H9 (cell line): Measurements from ENCODE around the gene EPS15. TPM values are rescaled to one million over a fixed set of nuclear protein-coding genes. Genes with fewer than 3 reads are reported as not detected.

Experiments
- DNase-seq: peaks from one replicate; pipeline ENCODE4 v3.0.0-alpha.2; 2017
- H2AFZ ChIP-seq: one replicate; pipeline ENCODE4 v1.6.1; 2013; ENCODE audit warnings: mild to moderate bottlenecking, low read length, control low read depth, moderate library complexity
- H2AK5ac ChIP-seq: 2 replicates; pipeline ENCODE4 v1.6.1; 2013; ENCODE audit warnings: low read length, control low read depth, mixed read lengths; ENCODE audit not compliant: insufficient read length
- H2BK120ac ChIP-seq: one replicate; pipeline ENCODE4 v1.6.1; 2013; ENCODE audit warnings: low read depth, mild to moderate bottlenecking, low read length, control low read depth, inconsistent platforms; ENCODE audit not compliant: poor library complexity, severe bottlenecking
- H2BK12ac ChIP-seq: 2 replicates; pipeline ENCODE4 v1.6.1; 2013; ENCODE audit warnings: low read length, control low read depth, mixed read lengths, low read depth; ENCODE audit not compliant: insufficient read length
- H2BK15ac ChIP-seq: 2 replicates; pipeline ENCODE4 v1.6.1; 2013; ENCODE audit warnings: low read depth, low read length, control low read depth
- H2BK20ac ChIP-seq: one replicate; pipeline ENCODE4 v1.6.1; 2013; ENCODE audit warnings: low read depth, mild to moderate bottlenecking, low read length, control low read depth, inconsistent platforms; ENCODE audit not compliant: poor library complexity, severe bottlenecking
- H2BK5ac ChIP-seq: 2 replicates; pipeline ENCODE4 v1.6.1; 2013; ENCODE audit warnings: low read length, control low read depth, mixed read lengths; ENCODE audit not compliant: insufficient read length
- H3K14ac ChIP-seq: 2 replicates; pipeline ENCODE4 v1.6.1; 2013; ENCODE audit warnings: low read length, control low read depth; ENCODE audit not compliant: insufficient read depth
- H3K18ac ChIP-seq: 2 replicates; pipeline ENCODE4 v1.6.1; 2013; ENCODE audit warnings: low read depth, mild to moderate bottlenecking, mixed read lengths, low read length, control low read depth; ENCODE audit not compliant: insufficient read length
- H3K23ac ChIP-seq: 2 replicates; pipeline ENCODE4 v1.6.1; 2013; ENCODE audit warnings: low read length, control low read depth, mixed read lengths, low read depth; ENCODE audit not compliant: insufficient read length
- H3K23me2 ChIP-seq: 2 replicates; pipeline ENCODE4 v1.6.1; 2013; ENCODE audit warnings: low read depth, mild to moderate bottlenecking, mixed read lengths, low read length, control low read depth; ENCODE audit not compliant: insufficient read length, poor library complexity, severe bottlenecking
- H3K27ac ChIP-seq: 2 replicates; pipeline ENCODE4 v1.5.1; 2013; ENCODE audit warnings: low read length, control low read depth, mixed read lengths, low read depth; ENCODE audit not compliant: insufficient read length
- H3K27me3 ChIP-seq: 2 replicates; pipeline ENCODE4 v1.6.1; 2013; ENCODE audit warnings: low read length, control low read depth, inconsistent platforms; ENCODE audit not compliant: insufficient read depth
- H3K4ac ChIP-seq: 2 replicates; pipeline ENCODE4 v1.6.1; 2013; ENCODE audit warnings: low read depth, mild to moderate bottlenecking, control low read depth, inconsistent platforms, low read length, moderate library complexity
- H3K4me1 ChIP-seq: 2 replicates; pipeline ENCODE4 v1.6.1; 2013; ENCODE audit warnings: low read length, control low read depth, inconsistent platforms; ENCODE audit not compliant: insufficient read depth
- H3K4me2 ChIP-seq: 2 replicates; pipeline ENCODE4 v1.6.1; 2013; ENCODE audit warnings: low read length, control low read depth, mixed read lengths; ENCODE audit not compliant: insufficient read length, insufficient read depth
- H3K56ac ChIP-seq: 2 replicates; pipeline ENCODE4 v1.6.1; 2013; ENCODE audit warnings: low read depth, mild to moderate bottlenecking, mixed read lengths, low read length, control low read depth; ENCODE audit not compliant: insufficient read length
- H3K79me1 ChIP-seq: 2 replicates; pipeline ENCODE4 v1.6.1; 2013; ENCODE audit warnings: low read depth, mild to moderate bottlenecking, moderate library complexity, low read length, control low read depth, inconsistent platforms; ENCODE audit not compliant: insufficient read depth, poor library complexity, severe bottlenecking
- H3K79me2 ChIP-seq: 2 replicates; pipeline ENCODE4 v1.6.1; 2013; ENCODE audit warnings: low read length, control low read depth, inconsistent platforms; ENCODE audit not compliant: insufficient read depth
- H3K9ac ChIP-seq: 2 replicates; pipeline ENCODE4 v1.6.1; 2013; ENCODE audit warnings: low read length, control low read depth, mixed read lengths; ENCODE audit not compliant: insufficient read length; ENCODE audit errors: extremely low read depth
- H3K9me3 ChIP-seq: one replicate; pipeline ENCODE4 v1.6.1; 2013; ENCODE audit warnings: low read depth, low read length, inconsistent platforms; ENCODE audit not compliant: control insufficient read depth
- H3T11ph ChIP-seq: one replicate; pipeline ENCODE4 v1.6.1; 2013; ENCODE audit warnings: mild to moderate bottlenecking, low read length, control low read depth, inconsistent platforms
- H4K20me1 ChIP-seq: one replicate; pipeline ENCODE4 v1.6.1; 2013; ENCODE audit not compliant: control insufficient read depth, insufficient read length, insufficient read depth
- H4K5ac ChIP-seq: 2 replicates; pipeline ENCODE4 v1.6.1; 2013; ENCODE audit warnings: low read depth, mild to moderate bottlenecking, mixed read lengths, low read length, control low read depth; ENCODE audit not compliant: insufficient read length
- H4K8ac ChIP-seq: replicated peaks from 2 replicates; pipeline ENCODE4 v1.6.1; 2013; ENCODE audit warnings: low read length, control low read depth, mixed read lengths, low read depth; ENCODE audit not compliant: insufficient read length
- H4K91ac ChIP-seq: 2 replicates; pipeline ENCODE4 v1.6.1; 2013; ENCODE audit warnings: low read depth, mild to moderate bottlenecking, moderate library complexity, mixed read lengths, low read length, control low read depth; ENCODE audit not compliant: insufficient read length
- H3K27ac Mint-ChIP-seq, 3 experiments: 2 replicates in 2 of 3; 3 replicates in 1 of 3; pipeline ENCODE4 v1.8.0; 2020 to 2021; ENCODE audit warnings: mixed read lengths in 3 of 3, mild to moderate bottlenecking in 1 of 3, moderate library complexity in 1 of 3
- H3K27me3 Mint-ChIP-seq: 2 replicates; pipeline ENCODE4 v1.8.0; 2021; ENCODE audit warnings: low read depth, mild to moderate bottlenecking, moderate library complexity, mixed read lengths
- H3K36me3 Mint-ChIP-seq, 3 experiments: 2 replicates in 2 of 3; 3 replicates in 1 of 3; pipeline ENCODE4 v1.8.0; 2020 to 2021; ENCODE audit warnings: low read depth in 3 of 3, mixed read lengths in 3 of 3; ENCODE audit not compliant: insufficient read depth in 1 of 3
- H3K4me1 Mint-ChIP-seq, 2 experiments: 2 replicates each; pipeline ENCODE4 v1.8.0; 2020; ENCODE audit warnings: mixed read lengths in 2 of 2
- H3K4me3 Mint-ChIP-seq, 2 experiments: 2 replicates in 1 of 2; 3 replicates in 1 of 2; pipeline ENCODE4 v1.8.0; 2020 to 2021; ENCODE audit warnings: mild to moderate bottlenecking in 2 of 2, mixed read lengths in 2 of 2, moderate library complexity in 1 of 2
- H3K9me3 Mint-ChIP-seq, 2 experiments: 2 replicates in 1 of 2; 3 replicates in 1 of 2; pipeline ENCODE4 v1.8.0; 2020; ENCODE audit warnings: mild to moderate bottlenecking in 2 of 2, mixed read lengths in 2 of 2, moderate library complexity in 1 of 2
- CTCF ChIP-seq: fragments of 200-600 bp; sonication (generic); conservative IDR thresholded peaks from 3 replicates; pipeline ENCODE4 v1.8.0; 2021; ENCODE audit warnings: antibody characterized with exemption, mild to moderate bottlenecking
- WGBS: extraction: QIAGEN DNeasy Blood & Tissue Kit; methylation state at CpG from one replicate; pipeline ENCODE4 v1.1.7; 2013; ENCODE audit warnings: missing lambda C conversion rate, low lambda C conversion rate, mixed read lengths; ENCODE audit not compliant: insufficient read length; ENCODE audit errors: extremely low coverage; 5-methylcytosine and 5-hydroxymethylcytosine counted together
- total RNA-seq: library from RNA; stranded (reverse); gene quantifications from 2 replicates; pipeline ENCODE4 v1.2.1, GENCODE V29; 2021

Gene EPS15
- total RNA-seq, 1 experiment from 2014 or later: 44.1 TPM

- no peak overlapping the region for H2BK20ac ChIP-seq
- no peaks in the 10 kb centered on the region for H4K20me1 ChIP-seq
- H2BK120ac ChIP-seq: no peak overlapping the region
- H3K27ac ChIP-seq: no peak overlapping the region
- H3K4me3 Mint-ChIP-seq: no peak overlapping the region
- no peaks in the 10 kb centered on the region for H3K36me3 Mint-ChIP-seq
- no peak overlapping the region for H3K4me2 ChIP-seq
- H3K9me3 ChIP-seq: no peaks in the 10 kb centered on the region
- H3K27me3 Mint-ChIP-seq: no peaks in the 10 kb centered on the region; the same call in 1 of the 2 replicates
- no peak overlapping the region for H3K27ac Mint-ChIP-seq
- H3K14ac ChIP-seq: no peak overlapping the region
- no peaks in the 10 kb centered on the region for H3K27me3 ChIP-seq
- no peak overlapping the region for H4K91ac ChIP-seq
- no peaks in the 10 kb centered on the region for H3K9me3 Mint-ChIP-seq
- H2BK5ac ChIP-seq: no peak overlapping the region
- no peak overlapping the region for H3K18ac ChIP-seq
- no peak overlapping the region for H3T11ph ChIP-seq
- no peak for DNase-seq
- no peak overlapping the region for H2AK5ac ChIP-seq
- no peaks in the 10 kb centered on the region for H3K79me2 ChIP-seq
- no peak overlapping the region for H4K5ac ChIP-seq
- H3K56ac ChIP-seq: no peak overlapping the region
- no peak for TF ChIP-seq CTCF
- H3K79me1 ChIP-seq: no peaks in the 10 kb centered on the region
- no peak overlapping the region for H2BK12ac ChIP-seq
- no peaks in the 10 kb centered on the region for H3K23me2 ChIP-seq
- H3K4ac ChIP-seq: no peak overlapping the region
- H2AFZ ChIP-seq: no peak overlapping the region
- H3K23ac ChIP-seq: no peak overlapping the region
- H3K4me1 ChIP-seq: peaks cover 9% of the 10 kb centered on the region; the same call in 1 of the 2 replicates
- peaks cover 16 to 19% of the 10 kb centered on the region in 2 experiments for H3K4me1 Mint-ChIP-seq
- no CpG with 5 or more reads among the region's 4 CpGs for WGBS
- H3K9ac ChIP-seq: no peak overlapping the region
- no peak overlapping the region for H2BK15ac ChIP-seq
- no peak overlapping the region for H4K8ac ChIP-seq
Measured at GRCh38 chr1:51555866-51556619, 37.0 kb upstream of the EPS15 start.
